ENCODE measurements around the gene C5. TPM values are rescaled to one million over a fixed set of nuclear protein-coding genes. Genes with fewer than 3 reads are reported as not detected.
"Not testable (repeated sequence)": the region's sequence is repeated elsewhere in the genome, so short reads cannot be mapped to it uniquely, and the experiment has no call there.

Gene C5
- total RNA-seq, 1 donor from 2014 or later, result 2.0 TPM

DNA sequence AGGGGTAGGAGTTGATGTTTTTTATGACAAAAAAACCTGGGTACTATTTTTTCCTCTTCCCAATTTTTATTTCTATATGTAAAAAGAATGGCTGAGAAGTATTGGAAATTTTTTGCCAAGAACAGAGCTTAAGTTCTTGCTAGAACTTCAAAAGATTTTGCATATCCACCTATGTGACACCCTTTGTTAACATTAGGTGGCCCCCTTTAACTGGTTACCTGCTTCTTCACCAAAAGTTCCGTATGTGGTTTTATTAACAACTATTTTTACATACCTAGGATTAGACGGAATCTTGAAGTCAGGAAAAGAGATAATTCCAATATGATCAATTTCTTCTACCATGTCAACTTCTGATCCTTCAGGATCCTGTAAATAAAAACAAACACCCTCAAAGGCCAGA, 15.5 kb downstream of the C5 start:
- peaks cover 0 to 2% of the 10 kb centered on the region in 2 donors for H3K36me3 ChIP-seq
- no peak overlapping the region for H3K4me3 ChIP-seq
- no peaks in the 10 kb centered on the region for H3K4me1 ChIP-seq
- no peaks in the 10 kb centered on the region for H3K27me3 ChIP-seq
- no peak overlapping the region for H3K27ac ChIP-seq
- H3K9me3 ChIP-seq, result no peaks in the 10 kb centered on the region
- TF ChIP-seq POLR2A (IDR thresholded peaks at IDR 0.05) (no peak), POLR2AphosphoS5 (IDR thresholded peaks at IDR 0.05; ENCODE audit: insufficient read depth in 1 of 2, low read depth in 1 of 2) (no peak)
- TF ChIP-seq, protein P1, sequence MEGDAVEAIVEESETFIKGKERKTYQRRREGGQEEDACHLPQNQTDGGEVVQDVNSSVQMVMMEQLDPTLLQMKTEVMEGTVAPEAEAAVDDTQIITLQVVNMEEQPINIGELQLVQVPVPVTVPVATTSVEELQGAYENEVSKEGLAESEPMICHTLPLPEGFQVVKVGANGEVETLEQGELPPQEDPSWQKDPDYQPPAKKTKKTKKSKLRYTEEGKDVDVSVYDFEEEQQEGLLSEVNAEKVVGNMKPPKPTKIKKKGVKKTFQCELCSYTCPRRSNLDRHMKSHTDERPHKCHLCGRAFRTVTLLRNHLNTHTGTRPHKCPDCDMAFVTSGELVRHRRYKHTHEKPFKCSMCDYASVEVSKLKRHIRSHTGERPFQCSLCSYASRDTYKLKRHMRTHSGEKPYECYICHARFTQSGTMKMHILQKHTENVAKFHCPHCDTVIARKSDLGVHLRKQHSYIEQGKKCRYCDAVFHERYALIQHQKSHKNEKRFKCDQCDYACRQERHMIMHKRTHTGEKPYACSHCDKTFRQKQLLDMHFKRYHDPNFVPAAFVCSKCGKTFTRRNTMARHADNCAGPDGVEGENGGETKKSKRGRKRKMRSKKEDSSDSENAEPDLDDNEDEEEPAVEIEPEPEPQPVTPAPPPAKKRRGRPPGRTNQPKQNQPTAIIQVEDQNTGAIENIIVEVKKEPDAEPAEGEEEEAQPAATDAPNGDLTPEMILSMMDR (IDR thresholded peaks at IDR 0.05), result no peak
- no peak for DNase-seq (ENCODE audit: extremely low spot score in 2 of 2)
- intact Hi-C loops (cut with DNase I), result no loop called here

DNA sequence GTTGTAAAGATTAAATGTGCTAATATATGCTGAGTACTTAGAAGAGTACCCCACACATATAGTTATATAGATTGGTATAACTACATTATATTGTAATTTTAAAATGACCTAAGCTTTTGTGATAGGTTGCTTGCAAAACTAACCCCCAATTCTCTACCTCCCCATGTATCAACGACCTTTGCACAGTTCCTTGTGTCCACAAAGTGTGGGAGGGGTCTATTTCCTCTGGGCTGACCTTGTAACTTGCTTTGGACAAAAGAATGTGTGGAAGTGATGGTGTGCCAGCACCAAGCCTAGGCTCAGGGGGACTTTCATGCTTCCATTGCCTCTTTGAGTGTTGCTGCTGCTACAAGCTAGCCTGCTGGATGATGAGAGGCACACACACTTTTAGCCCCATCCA, 20.6 kb downstream of the C5 start:
- H3K27me3 ChIP-seq, result no peaks in the 10 kb centered on the region
- H3K4me1 ChIP-seq, result no peaks in the 10 kb centered on the region
- H3K27ac ChIP-seq, result no peak overlapping the region
- TF ChIP-seq POLR2AphosphoS5 (IDR thresholded peaks at IDR 0.05; ENCODE audit: insufficient read depth in 1 of 2, low read depth in 1 of 2), result no peak
- TF ChIP-seq, protein P1 (IDR thresholded peaks at IDR 0.05), result no peak
- no peak for TF ChIP-seq POLR2A (IDR thresholded peaks at IDR 0.05)
- peaks cover 0 to 6% of the 10 kb centered on the region in 2 donors for H3K36me3 ChIP-seq
- intact Hi-C loops (cut with DNase I), result no loop called here
- H3K9me3 ChIP-seq, result no peaks in the 10 kb centered on the region
- H3K4me3 ChIP-seq, result no peak overlapping the region
- no peak for DNase-seq (ENCODE audit: extremely low spot score in 2 of 2)

DNA sequence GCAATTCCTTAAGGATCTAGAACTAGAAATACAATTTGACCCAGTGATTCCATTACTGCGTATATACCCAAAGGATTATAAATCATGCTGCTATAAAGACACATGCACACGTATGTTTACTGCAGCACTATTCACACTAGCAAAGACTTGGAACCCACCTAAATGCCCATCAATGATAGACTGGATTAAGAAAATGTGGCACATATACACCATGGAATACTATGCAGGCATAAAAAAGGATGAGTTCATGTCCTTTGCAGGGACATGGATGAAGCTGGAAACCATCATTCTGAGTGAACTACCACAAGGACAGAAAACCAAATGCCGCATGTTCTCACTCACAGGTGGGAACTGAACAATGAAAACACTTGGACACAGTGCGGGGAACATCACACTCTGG, 21.8 kb downstream of the C5 start:
- H3K27ac ChIP-seq; intact Hi-C loops (cut with DNase I); H3K36me3 ChIP-seq; H3K27me3 ChIP-seq; H3K9me3 ChIP-seq; H3K4me1 ChIP-seq; H3K4me3 ChIP-seq; DNase-seq (ENCODE audit: extremely low spot score in 2 of 2): not testable (repeated sequence)

DNA sequence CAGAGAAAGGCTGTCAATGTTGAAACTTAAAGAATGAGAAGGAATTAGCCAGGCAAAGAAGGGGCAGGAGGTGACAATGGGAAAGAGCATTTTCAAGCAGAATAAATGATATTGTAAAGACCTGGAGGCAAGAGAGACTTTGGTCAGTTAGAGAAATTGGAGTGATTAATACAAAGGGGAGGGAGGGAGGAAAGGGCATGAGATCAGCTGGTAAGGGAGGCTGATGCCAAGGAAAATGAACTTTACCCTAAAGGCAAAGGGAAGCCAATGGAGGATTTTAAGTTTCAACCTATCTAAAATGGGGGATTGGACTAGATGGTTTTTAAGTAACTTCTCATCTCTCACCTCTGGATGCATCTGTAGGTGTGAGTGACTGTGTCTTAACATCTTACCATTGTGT, 23.3 kb downstream of the C5 start:
- TF ChIP-seq POLR2AphosphoS5 (IDR thresholded peaks at IDR 0.05; ENCODE audit: insufficient read depth in 1 of 2, low read depth in 1 of 2) (no peak), POLR2A (IDR thresholded peaks at IDR 0.05) (no peak)
- TF ChIP-seq, protein P1 (IDR thresholded peaks at IDR 0.05), result no peak
- H3K36me3 ChIP-seq, result peaks cover 0 to 6% of the 10 kb centered on the region in 2 donors
- no peaks in the 10 kb centered on the region for H3K27me3 ChIP-seq
- DNase-seq (ENCODE audit: extremely low spot score in 2 of 2), result no peak
- H3K4me3 ChIP-seq, result no peak overlapping the region
- no peaks in the 10 kb centered on the region for H3K4me1 ChIP-seq
- no peak overlapping the region for H3K27ac ChIP-seq
- no peaks in the 10 kb centered on the region for H3K9me3 ChIP-seq
- intact Hi-C loops (cut with DNase I), result no loop called here

DNA sequence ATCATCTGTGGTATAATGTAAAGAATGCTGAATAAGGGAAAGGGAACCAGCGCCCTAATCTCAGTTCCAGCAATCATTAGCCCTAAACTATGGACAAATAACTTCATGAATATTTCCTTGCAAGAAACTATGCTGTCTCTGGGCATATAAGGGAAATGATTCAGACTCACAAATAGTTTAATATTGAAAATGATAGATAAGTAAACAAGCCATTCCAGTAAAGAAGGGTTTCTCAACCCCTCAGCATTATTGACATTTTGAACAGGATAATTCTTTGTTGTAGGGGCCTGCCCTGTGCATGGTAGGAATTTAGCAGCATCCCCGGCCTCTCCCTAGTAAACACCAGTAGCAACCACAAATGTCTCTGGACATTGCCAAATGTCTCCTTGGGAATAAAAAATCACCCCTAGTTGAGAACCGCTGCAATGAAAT, 23.8 kb downstream of the C5 start:
- intact Hi-C loops (cut with DNase I), result no loop called here
- Histone ChIP-seq H3K27ac (no peak overlapping the region), H3K4me1 (no peaks in the 10 kb centered on the region), H3K9me3 (no peaks in the 10 kb centered on the region), H3K36me3 (peaks cover 0 to 9% of the 10 kb centered on the region in 2 donors), H3K27me3 (no peaks in the 10 kb centered on the region), H3K4me3 (no peak overlapping the region)
- TF ChIP-seq POLR2AphosphoS5 (IDR thresholded peaks at IDR 0.05; ENCODE audit: insufficient read depth in 1 of 2, low read depth in 1 of 2) (no peak), POLR2A (IDR thresholded peaks at IDR 0.05) (no peak)
- TF ChIP-seq, protein P1 (IDR thresholded peaks at IDR 0.05), result no peak
- DNase-seq (ENCODE audit: extremely low spot score in 2 of 2), result no peak

DNA sequence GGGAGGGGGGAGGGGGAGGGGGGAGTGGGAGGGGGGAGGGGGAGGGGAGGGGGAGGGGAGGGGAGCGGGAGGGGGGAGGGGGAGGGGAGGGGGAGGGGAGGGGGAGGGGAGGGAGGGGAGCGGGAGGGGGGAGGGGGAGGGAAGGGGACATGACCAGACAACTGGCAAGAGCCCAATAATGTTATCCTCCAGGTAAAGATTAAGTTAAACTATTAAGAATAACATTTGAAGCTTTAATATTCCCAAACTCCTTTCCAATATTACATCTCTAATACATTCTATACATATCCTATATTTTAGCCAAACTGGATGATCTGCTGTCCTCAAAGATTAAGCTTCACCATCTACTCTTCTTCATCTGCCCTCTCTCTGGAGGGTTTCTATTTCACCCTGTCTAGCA, 25.8 kb downstream of the C5 start:
- no peaks in the 10 kb centered on the region for H3K9me3 ChIP-seq
- H3K27ac ChIP-seq, result no peak overlapping the region
- intact Hi-C loops (cut with DNase I), result no loop called here
- no peaks in the 10 kb centered on the region for H3K27me3 ChIP-seq
- H3K4me3 ChIP-seq, result no peak overlapping the region
- DNase-seq (ENCODE audit: extremely low spot score in 2 of 2), result no peak
- TF ChIP-seq POLR2A (IDR thresholded peaks at IDR 0.05) (no peak), POLR2AphosphoS5 (IDR thresholded peaks at IDR 0.05; ENCODE audit: insufficient read depth in 1 of 2, low read depth in 1 of 2) (no peak)
- TF ChIP-seq, protein P1 (IDR thresholded peaks at IDR 0.05), result no peak
- peaks cover 0 to 4% of the 10 kb centered on the region in 2 donors for H3K36me3 ChIP-seq
- H3K4me1 ChIP-seq, result no peaks in the 10 kb centered on the region

Data from vagina (tissue), 2 donors.